ENCODE results near the gene ASPRV1.

ASPRV1 gene

DNA sequence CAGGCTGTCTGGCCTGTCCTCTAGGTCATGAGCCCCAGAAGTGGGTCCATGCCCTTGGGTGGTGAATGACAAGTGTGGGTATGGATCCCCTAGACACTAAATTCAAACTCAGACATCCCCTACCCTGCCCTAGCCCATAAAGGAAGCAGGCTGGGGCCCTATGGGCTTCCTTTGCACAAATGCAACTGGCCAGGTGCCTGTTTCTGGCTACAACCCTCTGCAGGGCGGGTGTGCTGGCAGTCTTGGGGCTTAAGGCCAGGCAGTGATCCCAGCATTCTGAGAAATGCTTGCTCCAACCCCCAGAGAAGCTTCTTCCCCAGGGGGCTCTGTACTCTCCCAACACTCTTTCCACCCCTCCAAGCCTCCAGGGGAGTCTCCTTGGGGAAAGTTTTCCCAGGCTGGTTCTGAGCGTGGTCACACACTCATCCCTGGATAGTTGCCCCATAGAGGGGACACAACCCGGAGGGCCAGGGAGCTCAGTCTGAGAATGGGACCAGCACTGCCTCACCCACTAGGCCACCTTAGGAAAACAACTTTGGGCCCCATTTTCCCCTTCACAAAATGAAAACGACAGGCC is 16.6 kb upstream of the ASPRV1 start:
- TF ChIP-seq, protein P1, sequence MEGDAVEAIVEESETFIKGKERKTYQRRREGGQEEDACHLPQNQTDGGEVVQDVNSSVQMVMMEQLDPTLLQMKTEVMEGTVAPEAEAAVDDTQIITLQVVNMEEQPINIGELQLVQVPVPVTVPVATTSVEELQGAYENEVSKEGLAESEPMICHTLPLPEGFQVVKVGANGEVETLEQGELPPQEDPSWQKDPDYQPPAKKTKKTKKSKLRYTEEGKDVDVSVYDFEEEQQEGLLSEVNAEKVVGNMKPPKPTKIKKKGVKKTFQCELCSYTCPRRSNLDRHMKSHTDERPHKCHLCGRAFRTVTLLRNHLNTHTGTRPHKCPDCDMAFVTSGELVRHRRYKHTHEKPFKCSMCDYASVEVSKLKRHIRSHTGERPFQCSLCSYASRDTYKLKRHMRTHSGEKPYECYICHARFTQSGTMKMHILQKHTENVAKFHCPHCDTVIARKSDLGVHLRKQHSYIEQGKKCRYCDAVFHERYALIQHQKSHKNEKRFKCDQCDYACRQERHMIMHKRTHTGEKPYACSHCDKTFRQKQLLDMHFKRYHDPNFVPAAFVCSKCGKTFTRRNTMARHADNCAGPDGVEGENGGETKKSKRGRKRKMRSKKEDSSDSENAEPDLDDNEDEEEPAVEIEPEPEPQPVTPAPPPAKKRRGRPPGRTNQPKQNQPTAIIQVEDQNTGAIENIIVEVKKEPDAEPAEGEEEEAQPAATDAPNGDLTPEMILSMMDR (conservative IDR thresholded peaks at IDR 0.05; ENCODE audit: low read length) = no peak
- H3K4me3 ChIP-seq (ENCODE audit: low read length) = no peak overlapping the region
- no peak for DNase-seq (ENCODE audit: low read depth)

DNA sequence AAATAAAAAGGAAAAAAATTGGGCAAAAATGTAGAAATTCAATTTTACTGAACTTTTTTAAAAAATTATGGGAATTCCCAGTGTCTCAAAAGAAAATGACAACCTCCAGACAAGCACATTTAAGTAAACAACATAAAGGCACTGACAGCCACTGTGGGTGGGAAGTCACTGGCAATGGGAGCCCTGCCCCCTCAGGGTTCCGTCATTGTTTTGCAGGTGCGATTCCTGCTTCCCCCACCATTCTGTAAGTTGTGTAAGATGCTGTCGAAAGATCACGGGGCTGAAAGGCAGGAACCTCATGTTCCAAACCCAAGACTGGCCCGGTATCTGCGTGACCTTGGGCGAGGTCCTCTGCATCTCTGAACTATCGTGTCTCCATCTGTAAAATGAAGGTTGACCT is 15.8 kb upstream of the ASPRV1 start:
- no peak overlapping the region for H3K4me3 ChIP-seq (ENCODE audit: low read length)
- no peak for DNase-seq (ENCODE audit: low read depth)
- TF ChIP-seq, protein P1 (conservative IDR thresholded peaks at IDR 0.05; ENCODE audit: low read length) = no peak

DNA sequence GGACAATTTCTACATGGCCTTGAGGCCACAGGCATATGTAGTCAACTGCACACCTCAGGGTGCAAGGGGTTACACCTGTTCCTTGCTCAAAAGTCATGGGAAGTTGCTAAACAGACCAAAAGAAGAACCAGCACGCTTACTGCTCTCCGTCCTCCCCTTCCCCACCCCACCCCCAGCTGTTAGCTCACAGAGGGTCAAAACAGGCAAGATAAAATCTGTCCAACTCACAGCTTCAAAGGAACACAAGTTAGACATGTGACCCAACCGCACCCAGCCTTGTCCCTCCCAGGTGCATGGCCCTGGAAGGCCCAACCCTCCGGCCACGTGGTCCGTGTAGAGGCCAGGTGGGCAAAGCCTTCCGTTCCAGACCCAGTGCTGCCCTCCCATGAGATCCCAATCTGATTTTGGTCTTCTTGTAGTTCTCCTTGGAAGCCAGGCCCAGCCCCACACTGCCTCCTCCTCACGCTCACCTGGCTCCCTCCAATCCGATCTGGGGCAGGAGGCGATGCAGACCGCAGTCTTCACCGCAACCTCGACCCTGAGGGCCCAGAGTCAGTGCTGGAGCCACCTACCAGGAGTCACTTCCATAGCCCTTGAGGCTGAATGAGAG is 14.5 kb upstream of the ASPRV1 start:
- no peak for DNase-seq (ENCODE audit: low read depth)
- TF ChIP-seq, protein P1 (conservative IDR thresholded peaks at IDR 0.05; ENCODE audit: low read length) = no peak
- no peak overlapping the region for H3K4me3 ChIP-seq (ENCODE audit: low read length)

DNA sequence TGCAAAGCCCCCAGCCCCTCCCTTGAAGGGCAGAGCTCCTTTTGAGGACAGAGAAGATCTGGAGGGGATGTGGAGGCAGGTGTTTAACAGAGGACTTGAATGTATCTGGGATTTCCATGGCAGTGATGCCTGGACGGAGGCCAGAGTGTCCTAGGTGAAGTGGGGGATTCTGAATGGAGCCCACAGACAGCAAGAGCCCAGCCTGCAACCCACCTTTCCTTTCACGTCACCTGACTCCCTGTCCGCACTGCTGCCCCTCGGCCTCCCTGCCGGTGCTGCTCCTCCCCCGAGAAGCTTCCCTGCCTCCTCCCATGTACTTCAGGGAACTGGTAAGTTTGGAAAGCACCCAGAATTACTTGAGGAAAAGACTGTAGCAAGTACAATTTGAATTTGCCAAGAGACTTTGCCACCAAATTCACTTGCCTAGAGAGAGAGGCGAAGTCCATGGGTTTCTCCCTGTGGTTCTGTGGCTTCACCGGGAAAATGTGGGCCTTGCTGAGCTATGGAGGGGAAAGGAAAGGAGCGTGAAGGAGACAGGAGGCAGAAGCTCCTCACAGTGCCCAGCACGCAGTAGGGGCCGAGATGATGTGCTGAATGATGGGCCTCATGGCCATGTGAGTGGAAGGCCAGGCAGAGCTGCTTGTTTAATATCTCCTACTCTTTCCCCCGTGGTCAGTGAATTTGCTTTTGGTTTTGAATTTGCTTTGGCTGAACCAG is 13.9 kb upstream of the ASPRV1 start:
- DNase-seq (ENCODE audit: low read depth) = no peak
- TF ChIP-seq, protein P1 (conservative IDR thresholded peaks at IDR 0.05; ENCODE audit: low read length) = no peak
- no peak overlapping the region for H3K4me3 ChIP-seq (ENCODE audit: low read length)

DNA sequence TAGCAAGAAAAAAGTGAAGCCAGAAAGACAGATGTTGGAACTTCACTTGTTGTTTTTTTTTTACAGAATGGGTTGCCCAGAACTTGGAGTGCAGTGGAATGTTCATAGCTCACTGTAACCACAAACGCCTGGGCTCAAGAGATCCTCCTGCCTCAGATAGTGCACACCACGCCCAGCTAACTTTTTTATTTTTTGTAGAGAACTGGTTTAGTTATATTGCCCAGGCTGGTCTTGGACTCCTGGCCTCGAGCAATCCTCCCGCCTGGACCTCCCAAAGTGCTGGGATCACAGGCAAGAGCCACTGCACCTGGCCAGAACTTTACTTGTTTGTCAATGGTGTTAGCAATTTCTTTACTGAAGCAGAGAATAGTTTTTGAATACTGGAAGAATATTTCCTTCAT is 11.9 kb upstream of the ASPRV1 start:
- DNase-seq (ENCODE audit: low read depth) = peak; percentile 83
- H3K4me3 ChIP-seq (ENCODE audit: low read length) = no peak overlapping the region
- TF ChIP-seq, protein P1 (conservative IDR thresholded peaks at IDR 0.05; ENCODE audit: low read length) = no peak

DNA sequence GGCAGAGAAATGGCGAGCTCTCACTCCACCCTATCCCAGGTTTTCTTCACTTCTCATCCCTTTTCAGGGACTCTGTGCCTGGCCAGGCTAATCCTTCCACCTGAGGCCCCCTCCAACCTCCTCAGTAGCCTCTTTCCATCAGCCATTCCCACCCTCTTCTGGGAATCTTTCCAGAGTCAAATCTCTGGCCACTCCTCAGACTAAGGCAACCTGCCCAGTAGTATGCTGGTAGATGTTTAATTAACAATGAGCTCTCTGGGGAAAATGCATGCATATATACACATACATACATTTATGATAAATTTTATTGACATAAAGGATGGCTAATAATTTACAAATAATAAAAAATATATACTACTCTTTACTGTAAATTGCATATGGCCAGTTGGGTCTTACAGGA is 11.4 kb upstream of the ASPRV1 start:
- H3K4me3 ChIP-seq (ENCODE audit: low read length) = no peak overlapping the region
- DNase-seq (ENCODE audit: low read depth) = no peak
- TF ChIP-seq, protein P1 (conservative IDR thresholded peaks at IDR 0.05; ENCODE audit: low read length) = no peak

DNA sequence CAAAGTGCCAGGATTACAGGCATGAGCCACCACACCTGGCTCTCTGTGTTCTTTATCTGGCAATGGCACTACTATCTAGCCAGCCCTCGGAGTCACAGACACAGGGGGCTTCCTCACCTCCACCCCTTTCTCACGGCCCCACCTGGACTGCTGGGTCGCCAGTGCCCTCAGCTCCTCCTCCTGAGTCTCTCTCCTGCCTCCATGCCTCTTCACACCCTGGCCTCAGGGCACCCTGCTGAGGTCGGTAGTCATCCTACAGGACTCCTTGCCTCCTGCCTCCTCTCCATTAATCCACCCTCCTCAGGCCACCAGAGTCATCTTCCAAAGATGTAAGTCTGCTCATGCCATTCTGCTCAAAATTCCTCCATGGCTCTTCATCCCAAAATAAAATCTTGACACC is 8.6 kb upstream of the ASPRV1 start:
- TF ChIP-seq, protein P1 (conservative IDR thresholded peaks at IDR 0.05; ENCODE audit: low read length) = no peak
- DNase-seq (ENCODE audit: low read depth) = no peak
- H3K4me3 ChIP-seq (ENCODE audit: low read length) = no peak overlapping the region

Measured in AG10803 (cell line).